Brain microvascular endothelial cell (primary cell): Measurements from ENCODE around the gene PER2.

ENCODE experiments used
- DNase-seq: peaks from one replicate; pipeline ENCODE4 v3.0.0-alpha.2; 2020
- H3K27ac ChIP-seq: fragments of 250-450 bp; sonication (Bioruptor Pico); 2 replicates; pipeline ENCODE4 v1.5.1; 2020; ENCODE audit warnings: mild to moderate bottlenecking, moderate library complexity
- H3K27me3 ChIP-seq: fragments of 250-450 bp; sonication (Bioruptor Pico); replicated peaks from 2 replicates; pipeline ENCODE4 v1.5.1; 2020; ENCODE audit warnings: mild to moderate bottlenecking
- H3K36me3 ChIP-seq: fragments of 250-450 bp; sonication (Bioruptor Pico); replicated peaks from 2 replicates; pipeline ENCODE4 v1.5.1; 2020; ENCODE audit warnings: mild to moderate bottlenecking
- H3K4me3 ChIP-seq: 2 replicates; pipeline ENCODE4 v1.5.1; 2011; ENCODE audit warnings: low read depth, mild to moderate bottlenecking, control low read depth, low read length, moderate library complexity
- CTCF ChIP-seq: IDR thresholded peaks from 2 replicates; pipeline ENCODE4 v1.5.1; 2011; ENCODE audit warnings: low read depth, mild to moderate bottlenecking, moderate library complexity, low read length, control low read depth, inconsistent platforms; ENCODE audit errors: missing control alignments
- in situ Hi-C: cut with HindIII; loops from 2 replicates; pipeline ENCODE4 v1.10.0; 2017; ENCODE audit warnings: low sequenced_read_pairs, low pct_ligation_motif_present

PER2 gene

GRCh38 chr2:238256594-238257104, 31.8 kb downstream of the PER2 start:
- H3K27me3 ChIP-seq, result no peaks in the 10 kb centered on the region
- no peaks in the 10 kb centered on the region for H3K36me3 ChIP-seq
- H3K27ac ChIP-seq, result no peak overlapping the region
- in situ Hi-C loops, result no loop called here
- peak; percentile 86 for TF ChIP-seq CTCF
- peak; percentile 61 for DNase-seq
- no peak overlapping the region for H3K4me3 ChIP-seq

GRCh38 chr2:238256111-238256510, 32.3 kb downstream of the PER2 start:
- in situ Hi-C loops, result no loop called here
- no peaks in the 10 kb centered on the region for H3K36me3 ChIP-seq

GRCh38 chr2:238255636-238256035, 32.8 kb downstream of the PER2 start:
- Histone ChIP-seq H3K27ac (no peak overlapping the region), H3K36me3 (no peaks in the 10 kb centered on the region), H3K27me3 (no peaks in the 10 kb centered on the region), H3K4me3 (no peak overlapping the region)
- no peak for TF ChIP-seq CTCF
- no peak for DNase-seq
- in situ Hi-C loops, result no loop called here

More at GRCh38 chr2:238256111-238256510, 32.3 kb downstream of the PER2 start:
- DNase-seq, result no peak
- Histone ChIP-seq H3K27ac (no peak overlapping the region), H3K27me3 (no peaks in the 10 kb centered on the region), H3K4me3 (no peak overlapping the region)
- no peak for TF ChIP-seq CTCF

- Histone ChIP-seq H3K36me3 (no peaks in the 10 kb centered on the region), H3K4me3 (no peak overlapping the region), H3K27me3 (no peaks in the 10 kb centered on the region), H3K27ac (no peak overlapping the region)
- in situ Hi-C loops, result no loop called here
- no peak for DNase-seq
- no peak for TF ChIP-seq CTCF
Measured at GRCh38 chr2:238255151-238255551, 33.3 kb downstream of the PER2 start.

- no peaks in the 10 kb centered on the region for H3K36me3 ChIP-seq
- TF ChIP-seq CTCF, result no peak
- H3K27ac ChIP-seq, result no peak overlapping the region
- no peak for DNase-seq
- H3K4me3 ChIP-seq, result no peak overlapping the region
- in situ Hi-C loops, result no loop called here
- H3K27me3 ChIP-seq, result no peaks in the 10 kb centered on the region
Measured at GRCh38 chr2:238254095-238254723, 34.2 kb downstream of the PER2 start.
